ENCODE measurements around the gene EPHB3. TPM values are rescaled to one million over a fixed set of nuclear protein-coding genes. Genes with fewer than 3 reads are reported as not detected.
A peak's percentile ranks its signal among the peaks of the same experiment; 100 is the strongest.

EPHB3 gene
- total RNA-seq, 1 donor from 2014 or later, result 65.0 TPM

- no peak for DNase-seq (ENCODE audit: extremely low spot score, unreplicated experiment)
- peaks cover 15% of the 10 kb centered on the region for H3K36me3 Mint-ChIP-seq
- no peaks in the 10 kb centered on the region for H3K9me3 Mint-ChIP-seq
- H3K27ac Mint-ChIP-seq, result no peak overlapping the region
- peaks cover 58% of the 10 kb centered on the region for H3K4me1 Mint-ChIP-seq (ENCODE audit: unreplicated experiment)
- peak overlapping the region; percentile 84 for H3K4me3 Mint-ChIP-seq
- TF ChIP-seq CTCF (conservative IDR thresholded peaks at IDR 0.05), result no peak
- no peaks in the 10 kb centered on the region for H3K27me3 Mint-ChIP-seq
These were observed 8.9 kb downstream of the EPHB3 start for GRCh38 chr3:184570489-184570888.

GRCh38 chr3:184571750-184572377 is 10.3 kb downstream of the EPHB3 start:
- Mint-ChIP-seq H3K9me3 (no peaks in the 10 kb centered on the region), H3K4me3 (peak overlapping the region; percentile 63), H3K36me3 (peaks cover 21% of the 10 kb centered on the region), H3K4me1 (ENCODE audit: unreplicated experiment) (peaks cover 59% of the 10 kb centered on the region), H3K27ac (peak overlapping the region; percentile 70), H3K27me3 (no peaks in the 10 kb centered on the region)
- no peak for TF ChIP-seq CTCF (conservative IDR thresholded peaks at IDR 0.05)
- DNase-seq (ENCODE audit: extremely low spot score, unreplicated experiment), result no peak

- H3K36me3 Mint-ChIP-seq, result peaks cover 21% of the 10 kb centered on the region
- H3K9me3 Mint-ChIP-seq, result no peaks in the 10 kb centered on the region
- H3K27ac Mint-ChIP-seq, result no peak overlapping the region
- H3K4me3 Mint-ChIP-seq, result peak overlapping the region; percentile 14
- TF ChIP-seq CTCF (conservative IDR thresholded peaks at IDR 0.05), result no peak
- no peak for DNase-seq (ENCODE audit: extremely low spot score, unreplicated experiment)
- H3K4me1 Mint-ChIP-seq (ENCODE audit: unreplicated experiment), result peaks cover 54% of the 10 kb centered on the region
- H3K27me3 Mint-ChIP-seq, result no peaks in the 10 kb centered on the region
These were observed 11.2 kb downstream of the EPHB3 start for GRCh38 chr3:184572633-184573270.

- TF ChIP-seq CTCF (conservative IDR thresholded peaks at IDR 0.05), result peak; percentile 50
- no peaks in the 10 kb centered on the region for H3K27me3 Mint-ChIP-seq
- peak overlapping the region; percentile 79 for H3K4me3 Mint-ChIP-seq
- peaks cover 64% of the 10 kb centered on the region for H3K4me1 Mint-ChIP-seq (ENCODE audit: unreplicated experiment)
- H3K27ac Mint-ChIP-seq, result peak overlapping the region; percentile 72
- no peaks in the 10 kb centered on the region for H3K9me3 Mint-ChIP-seq
- H3K36me3 Mint-ChIP-seq, result peaks cover 36% of the 10 kb centered on the region
- DNase-seq (ENCODE audit: extremely low spot score, unreplicated experiment), result no peak
These were observed 13.2 kb downstream of the EPHB3 start for GRCh38 chr3:184574515-184575417.

- H3K4me3 Mint-ChIP-seq, result no peak overlapping the region
- H3K27me3 Mint-ChIP-seq, result no peaks in the 10 kb centered on the region
- no peak overlapping the region for H3K27ac Mint-ChIP-seq
- TF ChIP-seq CTCF (conservative IDR thresholded peaks at IDR 0.05), result no peak
- no peaks in the 10 kb centered on the region for H3K9me3 Mint-ChIP-seq
- H3K36me3 Mint-ChIP-seq, result peaks cover 40% of the 10 kb centered on the region
- H3K4me1 Mint-ChIP-seq (ENCODE audit: unreplicated experiment), result peaks cover 60% of the 10 kb centered on the region
- no peak for DNase-seq (ENCODE audit: extremely low spot score, unreplicated experiment)
These were observed 14.1 kb downstream of the EPHB3 start for GRCh38 chr3:184575701-184576100.

Measured in type B pancreatic cell (in vitro differentiated cells).